ENCODE measurements around the gene ATP2C1.

DNA sequence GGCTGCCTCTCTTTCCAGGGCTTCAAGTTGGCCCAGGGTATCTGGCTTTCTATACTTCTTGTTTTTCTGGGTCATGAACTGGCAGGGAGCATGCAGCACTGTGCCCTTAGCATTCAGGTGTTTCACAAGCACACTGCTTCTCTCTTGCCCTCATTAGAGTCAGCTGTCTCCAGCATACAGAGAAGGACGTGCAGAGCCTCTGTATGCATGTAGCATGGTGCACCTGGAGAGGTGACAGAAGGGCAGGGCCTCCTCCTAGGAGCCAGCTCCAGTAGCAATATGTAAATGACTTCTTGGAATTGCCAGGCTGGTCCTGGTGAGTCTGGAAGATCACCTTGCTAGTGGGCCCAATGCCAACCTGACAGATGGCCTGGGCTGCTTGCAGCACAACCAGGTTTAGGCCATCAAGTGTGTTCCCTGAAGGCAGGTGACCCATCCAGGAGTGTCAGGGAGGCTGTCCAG lies 44.8 kb upstream of the ATP2C1 start:
- TF ChIP-seq POLR2A (IDR thresholded peaks at IDR 0.05): no peak
- TF ChIP-seq, protein P1, sequence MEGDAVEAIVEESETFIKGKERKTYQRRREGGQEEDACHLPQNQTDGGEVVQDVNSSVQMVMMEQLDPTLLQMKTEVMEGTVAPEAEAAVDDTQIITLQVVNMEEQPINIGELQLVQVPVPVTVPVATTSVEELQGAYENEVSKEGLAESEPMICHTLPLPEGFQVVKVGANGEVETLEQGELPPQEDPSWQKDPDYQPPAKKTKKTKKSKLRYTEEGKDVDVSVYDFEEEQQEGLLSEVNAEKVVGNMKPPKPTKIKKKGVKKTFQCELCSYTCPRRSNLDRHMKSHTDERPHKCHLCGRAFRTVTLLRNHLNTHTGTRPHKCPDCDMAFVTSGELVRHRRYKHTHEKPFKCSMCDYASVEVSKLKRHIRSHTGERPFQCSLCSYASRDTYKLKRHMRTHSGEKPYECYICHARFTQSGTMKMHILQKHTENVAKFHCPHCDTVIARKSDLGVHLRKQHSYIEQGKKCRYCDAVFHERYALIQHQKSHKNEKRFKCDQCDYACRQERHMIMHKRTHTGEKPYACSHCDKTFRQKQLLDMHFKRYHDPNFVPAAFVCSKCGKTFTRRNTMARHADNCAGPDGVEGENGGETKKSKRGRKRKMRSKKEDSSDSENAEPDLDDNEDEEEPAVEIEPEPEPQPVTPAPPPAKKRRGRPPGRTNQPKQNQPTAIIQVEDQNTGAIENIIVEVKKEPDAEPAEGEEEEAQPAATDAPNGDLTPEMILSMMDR (IDR thresholded peaks at IDR 0.05 in 4 of 5, conservative IDR thresholded peaks at IDR 0.05 in 1 of 5): no peak

Data from gastrocnemius medialis (tissue), 4 donors.